PC-3 (cell line): Measurements from ENCODE around the gene CCNYL1. TPM values are rescaled to one million over a fixed set of nuclear protein-coding genes. Genes with fewer than 3 reads are reported as not detected.

Source experiments
- ATAC-seq: fragments of 200-7000 bp; cut with Tn5 transposase; 2 replicates; pipeline ENCODE4 v1.9.1; 2020; ENCODE audit warnings: mild to moderate bottlenecking, moderate library complexity
- Bru-seq: library from RNA; stranded (reverse); fragments of 400-500 nt; gene quantifications from one replicate; lab custom pipeline; 2021; lab: Mats Ljungman, UMichigan
- BruChase-seq, 2 experiments: library from RNA; stranded (reverse); fragments of 400-500 nt; gene quantifications; one replicate each; lab custom pipeline; 2021; lab: Mats Ljungman, UMichigan
- BruUV-seq: library from RNA; stranded (reverse); fragments of 400-500 nt; replicated peaks from 2 replicates; lab custom pipeline; 2021; lab: Mats Ljungman, UMichigan
- CTCF ChIA-PET: fragments of 300-600 bp; sonication (Branson Sonifier 250); formaldehyde crosslinking; loops from one replicate; lab custom pipeline; 2022; ENCODE audit warnings: antibody characterized with exemption; lab: Charles Lee
- POLR2A ChIA-PET: fragments of 300-600 bp; sonication (Branson Sonifier 250); formaldehyde crosslinking; loops from one replicate; lab custom pipeline; 2022; ENCODE audit warnings: antibody characterized with exemption; ENCODE audit not compliant: unreplicated experiment; lab: Charles Lee
- DNase-seq: peaks from one replicate; pipeline ENCODE4 v3.0.0-alpha.2; 2015
- H2AFZ ChIP-seq: fragments of 300-600 bp; sonication (generic); 2 replicates; pipeline ENCODE4 v1.6.0; 2016; ENCODE audit warnings: antibody characterized with exemption, low read length
- H3F3A ChIP-seq: fragments of 300-600 bp; sonication (generic); one replicate; pipeline ENCODE4 v1.6.0; 2017; ENCODE audit warnings: antibody characterized with exemption, low read length, control low read depth, mild to moderate bottlenecking; ENCODE audit not compliant: unreplicated experiment
- H3K27ac ChIP-seq: fragments of 300-600 bp; sonication (generic); 2 replicates; pipeline ENCODE4 v1.5.1; 2016; ENCODE audit warnings: mild to moderate bottlenecking, low read length
- H3K27me3 ChIP-seq: fragments of 300-600 bp; sonication (generic); 2 replicates; pipeline ENCODE4 v1.6.1; 2016; ENCODE audit warnings: low read length, mixed read lengths
- H3K36me3 ChIP-seq: fragments of 300-600 bp; sonication (generic); 2 replicates; pipeline ENCODE4 v1.6.1; 2016; ENCODE audit warnings: low read depth, mixed run types, low read length, mixed read lengths
- H3K4me1 ChIP-seq: fragments of 300-600 bp; sonication (generic); 2 replicates; pipeline ENCODE4 v1.5.1; 2016; ENCODE audit warnings: low read length; ENCODE audit not compliant: insufficient read depth
- H3K4me2 ChIP-seq: fragments of 300-600 bp; sonication (generic); 2 replicates; pipeline ENCODE4 v1.6.0; 2016; ENCODE audit warnings: low read length
- H3K4me3 ChIP-seq: fragments of 300-600 bp; sonication (generic); 2 replicates; pipeline ENCODE4 v1.5.1; 2016; ENCODE audit warnings: mild to moderate bottlenecking, low read length, mixed read lengths
- H3K79me2 ChIP-seq: fragments of 300-600 bp; sonication (generic); 2 replicates; pipeline ENCODE4 v1.6.1; 2017; ENCODE audit warnings: low read length, mixed read lengths
- H3K9ac ChIP-seq: fragments of 300-600 bp; sonication (generic); 2 replicates; pipeline ENCODE4 v1.6.0; 2016; ENCODE audit warnings: mild to moderate bottlenecking, low read length
- H3K9me2 ChIP-seq: fragments of 300-600 bp; sonication (generic); replicated peaks from 2 replicates; pipeline ENCODE4 v1.6.1; 2016; ENCODE audit warnings: mixed run types, low read length, mixed read lengths
- H3K9me3 ChIP-seq: fragments of 300-600 bp; sonication (generic); 2 replicates; pipeline ENCODE4 v1.6.1; 2016; ENCODE audit warnings: low read length, mixed read lengths
- H4K20me1 ChIP-seq: fragments of 300-600 bp; sonication (generic); 2 replicates; pipeline ENCODE4 v1.6.1; 2016; ENCODE audit warnings: low read length, mixed read lengths
- CTCF ChIP-seq: fragments of 300-600 bp; sonication (generic); conservative IDR thresholded peaks from 2 replicates; pipeline ENCODE4 v1.5.1; 2017; ENCODE audit warnings: antibody characterized with exemption, low read depth, mild to moderate bottlenecking, low read length
- EZH2 ChIP-seq: fragments of 300-600 bp; sonication (generic); IDR thresholded peaks from one replicate; pipeline ENCODE4 v1.6.1; 2017; ENCODE audit warnings: antibody characterized with exemption, mild to moderate bottlenecking, low read length; ENCODE audit not compliant: unreplicated experiment
- EZH2phosphoT487 ChIP-seq: fragments of 300-600 bp; sonication (generic); IDR thresholded peaks from 2 replicates; pipeline ENCODE4 v1.6.1; 2018; ENCODE audit warnings: mild to moderate bottlenecking, antibody characterized with exemption, low read length, borderline replicate concordance
- intact Hi-C: fragments of 100-400 bp; cut with micrococcal nuclease; formaldehyde crosslinking; loops from 2 replicates; pipeline ENCODE4 v1.9.0; 2023
- long read RNA-seq: library from polyadenylated mRNA; unstranded; transcript quantifications from one replicate; pipeline ENCODE4 v2.0.0, GENCODE V29; 2021; ENCODE audit not compliant: unreplicated experiment
- total RNA-seq: library from RNA; depleted of rRNA; stranded (reverse); fragments of >200 nt; gene quantifications from 2 replicates; pipeline ENCODE4 v1.2.3, GENCODE V29; 2014; rRNA removed

CCNYL1 gene
- total RNA-seq, result 14.7 and 19.2 TPM in 2 replicates
- percentile 81 among the genes with signal in this experiment for Bru-seq, nascent RNA
- BruChase-seq, experiment 1, labeled RNA remaining after a 6-hour chase, result percentile 78 among the genes with signal in this experiment
- BruChase-seq, experiment 2, labeled RNA remaining after a 2-hour chase, result percentile 78 among the genes with signal in this experiment
- long read RNA-seq, transcript CCNYL1-201 (10 exons, 3,767 nt), result major isoform, 15 of 39 reads
- long read RNA-seq, transcript CCNYL1-202 (8 exons, 2,619 nt), result minor isoform, 9 of 39 reads
- long read RNA-seq, partial matches to known transcripts, result 3 of 39 reads
- long read RNA-seq, other reads (novel, unspliced or antisense), result 10 of 39 reads

DNA sequence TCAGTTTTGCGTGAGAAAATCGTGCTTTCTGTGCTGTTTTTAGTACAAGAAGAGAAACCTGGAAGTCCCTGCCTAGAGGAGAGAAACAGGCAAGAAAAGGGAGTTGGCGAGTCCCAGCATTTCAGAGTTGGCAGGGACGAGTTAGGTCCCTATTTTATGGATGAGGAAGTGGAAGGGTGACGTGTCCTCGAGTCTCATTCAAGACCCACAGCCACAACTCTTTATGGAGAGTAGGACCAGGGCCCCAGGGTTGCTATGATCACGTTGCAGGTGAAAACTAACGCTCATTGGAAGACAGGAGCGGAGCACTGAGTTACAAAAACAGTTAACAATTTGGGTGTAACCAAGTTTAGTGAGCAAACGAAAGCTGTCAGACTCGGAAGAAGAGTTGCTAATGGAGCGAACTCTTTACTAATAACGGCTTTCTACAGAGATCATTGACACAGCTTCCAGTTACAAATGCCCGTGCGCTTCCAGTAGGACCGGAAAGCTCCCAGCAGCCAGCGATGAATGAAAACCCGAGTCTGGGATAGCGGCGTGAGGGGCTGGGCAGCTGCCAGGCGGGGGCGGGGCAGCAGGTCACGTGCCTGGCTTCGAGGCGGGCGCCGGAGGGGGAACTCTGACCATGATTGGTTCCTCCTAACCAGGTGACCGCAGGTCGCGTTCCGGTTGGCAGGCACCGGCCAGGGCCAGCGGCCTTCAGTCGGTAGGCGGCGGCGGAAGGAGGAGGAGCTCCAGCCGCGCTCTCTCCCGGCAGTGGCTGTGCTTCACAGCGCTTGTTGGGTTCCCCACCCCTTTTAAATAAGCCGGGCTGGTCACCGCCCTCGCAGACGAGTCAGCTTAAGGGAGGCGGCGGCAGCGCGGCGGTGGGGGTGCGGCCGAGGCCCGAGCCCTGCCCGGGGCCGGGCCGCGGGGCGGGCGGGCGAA, at the start of gene CCNYL1:
Gene CCNYL1, plus strand, starts transcription at position 827 of the 927 bp plus-strand sequence. CDS start 257 bp downstream, outside the sequence.
- H3K4me3 ChIP-seq, result peak within 1 kb of the TSS; percentile 79
- DNase-seq (peak; percentile 99), ATAC-seq (peak; percentile 94)
- TF ChIP-seq EZH2 (no peak), CTCF (no peak), EZH2phosphoT487 (no peak)
- intact Hi-C loops, result loop anchor here (1.0 to 5.0 kb wide), 5 partner anchors 26 to 179 kb away; no protein-coding TSS in a partner anchor
- H3F3A ChIP-seq, result no peaks in the 10 kb centered on the region
- H3K79me2 ChIP-seq, result peaks cover 42% of the 10 kb centered on the region
- TSS peak; percentile 98 for BruUV-seq
- peak within 1 kb of the TSS; percentile 84 for H3K4me2 ChIP-seq
- H2AFZ ChIP-seq, result peak within 1 kb of the TSS; percentile 65
- peak within 1 kb of the TSS; percentile 91 for H3K27ac ChIP-seq
- H3K9me2 ChIP-seq, result no peaks in the 10 kb centered on the region
- H3K27me3 ChIP-seq, result no peaks in the 10 kb centered on the region
- no peaks in the 10 kb centered on the region for H3K9me3 ChIP-seq
- H3K4me1 ChIP-seq, result peaks cover 36% of the 10 kb centered on the region
- H4K20me1 ChIP-seq, result peaks cover 30% of the 10 kb centered on the region
- CTCF ChIA-PET, result interaction anchor here (0.6 to 1.8 kb wide), 4 partner anchors 27 to 94 kb away, joined by 3 to 18 read pairs (median 3); partner anchors contain the start of gene METTL21A
- POLR2A ChIA-PET, result interaction anchor here (0.5 to 1.0 kb wide), 14 partner anchors 16 to 920 kb away, joined by 3 to 29 read pairs (median 4); partner anchors contain the start of genes CREB1 and METTL21A
- H3K36me3 ChIP-seq, result 0 out of 2 replicates have a peak, but pooled peaks cover 4% of the 10 kb centered on the region
- H3K9ac ChIP-seq, result peak within 1 kb of the TSS; percentile 87

- H3K27me3 ChIP-seq, result no peaks in the 10 kb centered on the region
- no peak for ATAC-seq
- ChIA-PET CTCF (no interaction called here), POLR2A (no interaction called here)
- H3K9ac ChIP-seq, result no peak overlapping the region
- TF ChIP-seq CTCF (no peak), EZH2phosphoT487 (no peak), EZH2 (no peak)
- H3K4me1 ChIP-seq, result peaks cover 6% of the 10 kb centered on the region
- BruUV-seq, result no TSS peak
- no peaks in the 10 kb centered on the region for H3K79me2 ChIP-seq
- no peaks in the 10 kb centered on the region for H3K36me3 ChIP-seq
- no peaks in the 10 kb centered on the region for H4K20me1 ChIP-seq
- no peak overlapping the region for H2AFZ ChIP-seq
- DNase-seq, result no peak
- intact Hi-C loops, result loop anchor here (5.0 kb wide), 1 partner anchor 50 kb away; the partner anchor contains the start of gene CCNYL1
- no peak overlapping the region for H3K4me2 ChIP-seq
- H3K9me3 ChIP-seq, result no peaks in the 10 kb centered on the region
- no peaks in the 10 kb centered on the region for H3F3A ChIP-seq
- H3K9me2 ChIP-seq, result no peaks in the 10 kb centered on the region
- no peak overlapping the region for H3K4me3 ChIP-seq
- H3K27ac ChIP-seq, result no peak overlapping the region
Measured at GRCh38 chr2:207662203-207662602, 49.2 kb upstream of the CCNYL1 start.
